GM19372 (cell line): ENCODE data around the gene NRXN3.

Source experiments
- ATAC-seq: cut with Tn5 transposase; IDR thresholded peaks from one replicate; pipeline ENCODE4 v1.9.1; 2021; ENCODE audit warnings: mild to moderate bottlenecking, low read depth, moderate library complexity; ENCODE audit not compliant: unreplicated experiment

Gene NRXN3

GRCh38 chr14:79167957-79168356, 997.8 kb downstream of the NRXN3 start:
- no peak for ATAC-seq

DNA sequence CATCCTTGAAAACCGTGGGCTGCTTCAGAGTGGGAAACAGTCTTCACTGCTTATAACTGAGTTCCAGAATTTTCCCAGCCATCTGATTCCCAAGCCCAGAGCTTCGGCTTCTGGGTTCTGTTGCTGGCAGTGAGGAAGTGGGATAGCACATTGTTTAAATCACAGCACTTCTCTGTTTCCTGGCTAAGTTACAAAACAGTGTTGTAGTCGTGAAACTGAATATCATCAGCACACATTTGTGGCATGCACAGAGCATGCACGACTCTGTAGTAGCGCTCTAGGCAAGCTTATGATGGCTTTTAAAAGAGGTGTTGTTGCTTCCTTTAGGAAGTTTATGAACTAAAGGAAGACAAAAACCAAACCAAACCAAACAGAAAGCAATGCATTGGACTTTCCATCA, 1005.5 kb downstream of the NRXN3 start:
- no peak for ATAC-seq

- ATAC-seq = no peak
Observed at GRCh38 chr14:79177106-79177505, 1006.9 kb downstream of the NRXN3 start.

DNA sequence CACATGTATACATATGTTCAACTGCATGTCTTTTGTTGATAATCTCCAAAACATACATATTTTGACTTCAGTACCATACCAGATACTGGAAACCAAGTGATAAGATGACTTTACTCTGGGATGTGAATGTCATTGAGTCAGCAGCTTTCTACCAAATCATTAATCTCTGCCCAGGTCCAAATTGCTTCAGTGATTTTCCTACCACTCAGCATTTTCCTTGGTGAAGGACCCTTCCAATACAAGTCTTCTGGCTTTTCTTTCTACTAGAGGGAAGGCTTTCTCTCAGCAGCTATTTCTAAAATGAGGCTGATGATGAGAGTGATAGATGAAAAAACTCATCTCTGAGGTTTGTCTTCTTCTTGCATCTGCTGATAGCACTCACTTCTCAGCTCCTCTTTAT, 1008.5 kb downstream of the NRXN3 start:
- no peak for ATAC-seq

GRCh38 chr14:79179985-79180384, 1009.8 kb downstream of the NRXN3 start:
- no peak for ATAC-seq

DNA sequence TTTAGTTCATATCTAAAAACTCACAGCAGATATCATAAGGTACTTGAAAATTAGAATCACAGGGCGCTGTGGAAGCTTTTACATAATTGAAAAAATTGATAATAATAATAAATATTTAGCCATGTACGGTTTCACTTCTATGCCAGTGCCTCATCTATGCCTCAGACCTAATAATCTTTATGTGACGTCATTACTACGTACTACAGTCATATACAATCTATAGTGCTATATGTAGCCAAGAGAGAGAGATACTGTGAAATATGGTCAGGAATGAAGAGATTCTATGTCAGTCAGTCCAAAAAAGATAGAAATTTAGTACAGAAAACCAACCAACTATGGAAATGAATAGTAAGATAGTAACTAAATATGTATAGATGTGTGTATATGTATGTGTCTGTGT, 1010.5 kb downstream of the NRXN3 start:
- ATAC-seq = no peak

DNA sequence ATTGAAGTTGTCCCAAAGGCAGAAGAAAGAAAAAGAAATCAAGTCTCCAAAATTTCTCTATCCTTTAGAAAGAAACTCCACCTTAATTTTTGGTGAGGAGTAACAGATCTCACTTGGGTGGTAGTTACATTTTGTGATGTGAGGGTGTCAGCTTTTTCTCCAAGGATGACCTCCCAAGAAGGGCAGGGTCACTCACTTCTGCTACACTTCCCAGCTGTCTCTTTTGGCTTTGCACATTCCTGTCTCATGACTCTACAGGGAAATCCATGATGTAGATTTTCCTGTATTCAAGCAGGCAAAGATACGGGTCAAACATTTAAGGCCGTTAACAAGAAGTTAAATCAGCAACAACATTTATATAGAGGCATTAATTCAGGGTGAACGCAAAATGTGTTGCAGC, 1016.4 kb downstream of the NRXN3 start:
- no peak for ATAC-seq

DNA sequence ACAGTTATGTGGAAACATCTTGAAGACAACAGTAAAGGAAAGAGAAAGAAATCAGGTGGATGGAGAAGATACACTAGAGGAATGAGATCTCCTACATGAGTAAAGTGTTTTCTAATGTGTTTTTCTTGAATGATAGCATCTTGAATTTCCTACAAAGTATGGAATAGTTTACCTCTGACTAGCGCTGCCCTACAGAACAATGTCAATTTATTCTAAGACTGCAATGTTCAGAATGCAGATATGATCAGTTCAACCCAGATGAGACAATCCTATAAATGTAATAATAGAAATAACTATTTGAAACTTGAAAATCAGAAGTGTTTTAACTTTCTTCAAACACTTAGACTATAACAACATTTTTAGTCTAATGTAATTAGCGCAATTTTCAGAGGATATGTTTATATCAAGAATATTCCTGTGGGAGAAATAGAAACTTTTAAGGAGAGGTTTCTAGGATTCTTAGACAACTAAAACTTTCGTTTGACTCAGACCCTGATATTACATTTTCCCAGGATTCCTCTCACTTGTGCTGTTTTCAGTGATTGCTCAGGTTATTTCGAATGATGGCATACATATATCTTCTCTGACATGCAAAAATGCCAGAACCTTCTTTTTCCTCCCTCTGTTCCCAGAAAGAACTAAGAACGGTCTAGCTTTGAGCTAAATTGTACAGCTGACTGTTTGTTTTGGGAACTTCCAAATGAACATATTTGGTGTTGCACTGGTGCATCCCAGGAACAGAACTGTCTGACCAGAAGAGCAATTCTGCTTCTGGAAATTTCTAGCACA, 1023.7 kb downstream of the NRXN3 start:
- ATAC-seq = no peak

- no peak for ATAC-seq
Observed at GRCh38 chr14:79196216-79196615, 1026.0 kb downstream of the NRXN3 start.

DNA sequence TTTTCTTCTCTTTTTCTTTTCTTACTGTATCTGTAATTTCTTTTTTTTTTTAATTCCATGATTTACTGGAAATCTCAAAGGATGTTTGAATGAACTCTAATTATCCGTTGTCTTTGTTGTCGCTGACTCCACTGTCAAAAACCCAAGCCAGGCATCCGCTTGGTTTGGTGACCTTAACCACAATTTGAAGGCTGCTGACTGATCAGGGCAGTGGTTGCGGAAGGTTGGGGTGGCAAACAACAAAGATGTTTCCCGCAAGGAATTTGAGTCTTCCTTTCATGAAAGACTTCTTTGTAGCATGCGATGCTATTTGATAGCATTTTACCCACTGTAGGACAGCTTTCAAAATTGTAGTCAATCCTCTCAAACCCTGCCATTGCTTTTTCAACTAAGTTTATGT, 1027.3 kb downstream of the NRXN3 start:
- no peak for ATAC-seq

DNA sequence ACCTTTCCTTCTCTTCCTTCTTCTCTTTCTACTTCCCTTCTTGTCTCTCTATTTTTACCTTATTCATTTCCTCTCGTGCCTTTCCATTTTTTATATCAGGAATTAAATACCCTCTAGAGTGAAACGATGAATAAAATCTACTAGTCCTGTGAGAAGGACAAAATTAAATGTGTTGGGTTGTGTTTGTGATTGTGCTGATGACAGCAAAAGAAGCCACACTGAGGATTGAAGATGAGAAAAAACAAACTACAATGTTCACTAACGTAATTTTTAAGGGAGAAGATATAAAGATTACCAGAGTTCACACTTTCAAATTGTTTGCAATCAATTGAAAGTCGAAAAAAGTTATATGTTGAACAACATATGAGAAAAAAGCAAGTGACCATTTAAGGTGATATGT, 1029.0 kb downstream of the NRXN3 start:
- no peak for ATAC-seq

DNA sequence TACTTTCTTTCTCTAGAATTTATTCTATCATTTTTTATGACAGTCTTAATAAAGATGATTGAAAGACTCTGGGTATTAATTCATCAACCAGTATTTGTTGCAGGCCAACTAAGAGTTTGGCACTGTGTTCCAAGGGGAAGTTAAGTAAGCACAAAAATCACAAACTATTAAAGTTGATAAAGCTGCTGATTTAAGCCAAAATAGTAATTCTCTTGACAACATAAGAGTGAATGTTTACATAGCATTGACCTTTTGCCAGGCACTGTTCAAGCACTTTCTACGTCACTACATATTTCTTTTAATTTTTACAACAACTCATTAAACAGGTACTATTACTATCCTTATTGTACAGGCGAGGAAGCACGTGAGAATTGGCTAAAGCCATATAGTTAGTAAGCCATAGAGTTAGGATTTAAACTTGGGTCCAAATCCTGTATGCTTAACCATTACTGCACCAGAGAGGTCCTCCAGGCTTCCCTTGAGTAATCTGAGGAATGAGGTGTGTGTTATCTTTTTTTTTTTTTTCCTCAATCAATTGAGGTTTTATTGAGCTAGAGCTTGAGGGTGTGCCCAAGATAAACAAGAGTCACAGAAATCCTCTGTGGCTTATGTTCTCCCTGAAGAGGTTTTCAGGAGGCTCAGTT, 1031.5 kb downstream of the NRXN3 start:
- ATAC-seq = no peak

- ATAC-seq = no peak
Observed at GRCh38 chr14:79204591-79204990, 1034.4 kb downstream of the NRXN3 start.

- no peak for ATAC-seq
Observed at GRCh38 chr14:79209418-79209817, 1039.2 kb downstream of the NRXN3 start.

- ATAC-seq = no peak
Observed at GRCh38 chr14:79225815-79226214, 1055.6 kb downstream of the NRXN3 start.

GRCh38 chr14:79229383-79229909, 1059.3 kb downstream of the NRXN3 start:
- ATAC-seq = no peak

- no peak for ATAC-seq
Observed at GRCh38 chr14:79242666-79243065, 1072.5 kb downstream of the NRXN3 start.

DNA sequence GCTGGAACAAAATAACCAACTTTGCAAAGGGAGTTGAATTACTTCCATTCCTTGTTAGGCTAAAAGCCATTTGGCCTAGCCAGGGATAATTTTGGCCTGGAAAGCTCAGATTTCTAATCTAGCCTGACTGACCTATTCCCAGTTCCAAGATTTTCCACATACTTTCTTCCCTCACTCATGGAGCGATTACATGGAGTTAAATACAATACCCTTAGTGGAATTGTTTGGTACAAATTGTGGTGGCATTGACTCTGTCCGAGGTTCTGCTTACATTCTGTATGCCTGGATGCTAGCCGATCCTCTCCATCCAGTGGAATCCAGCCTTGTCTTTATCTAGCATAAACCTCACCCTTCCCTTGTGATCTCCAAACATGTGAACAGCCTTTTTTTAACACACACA, 1076.0 kb downstream of the NRXN3 start:
- no peak for ATAC-seq

DNA sequence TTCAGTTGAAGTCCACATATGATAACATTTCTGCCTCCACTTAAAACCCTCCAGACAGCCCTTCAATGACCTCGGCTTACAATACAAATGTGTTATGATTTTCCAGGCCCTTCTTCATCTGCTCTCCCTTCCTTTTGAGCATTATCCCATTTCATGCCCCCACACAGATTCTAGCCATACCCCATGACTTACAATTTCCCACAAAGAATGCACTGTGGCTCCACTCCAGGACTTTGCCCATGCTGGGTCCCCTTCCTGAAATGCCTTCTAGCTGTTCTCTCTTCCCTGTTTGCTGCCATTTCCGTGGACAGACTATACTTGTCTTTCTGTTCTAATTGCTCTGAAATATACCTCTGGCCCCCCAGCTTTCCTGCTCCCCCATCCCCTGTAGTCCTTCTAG, 1078.0 kb downstream of the NRXN3 start:
- no peak for ATAC-seq

GRCh38 chr14:79248771-79249170, 1078.6 kb downstream of the NRXN3 start:
- no peak for ATAC-seq

GRCh38 chr14:79251278-79251677, 1081.1 kb downstream of the NRXN3 start:
- no peak for ATAC-seq

DNA sequence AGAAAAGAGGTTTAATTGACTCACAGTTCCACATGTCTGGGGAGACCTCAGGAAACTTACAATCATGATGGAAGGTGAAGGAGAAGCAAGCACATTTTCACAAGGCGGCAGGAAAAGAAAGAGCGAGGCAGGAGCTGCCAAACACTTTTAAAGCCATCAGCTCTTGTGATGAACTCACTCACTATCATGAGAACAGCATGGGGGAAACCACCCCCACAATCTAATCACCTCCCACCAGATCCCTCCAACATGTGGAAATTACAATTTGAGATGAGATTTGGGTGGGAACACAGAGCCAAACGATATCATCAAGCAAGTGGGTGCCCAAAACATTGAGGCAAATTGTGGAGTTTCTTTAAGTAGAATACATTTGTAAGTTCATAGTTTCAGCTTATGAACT, 1083.4 kb downstream of the NRXN3 start:
- ATAC-seq = no peak
